ENCODE data around the gene C13orf46.

C13orf46 gene

GRCh38 chr13:113967729-113968462 lies 6.0 kb downstream of the C13orf46 start:
- DNase-seq (ENCODE audit: insufficient read length, low spot score) (no peak), FAIRE-seq (no peak)
- TF ChIP-seq POLR2A (IDR thresholded peaks at IDR 0.05; ENCODE audit: low read depth, low read length) (no peak), POLR2AphosphoS5 (IDR thresholded peaks at IDR 0.05; ENCODE audit: low read depth, low read length) (no peak), TAF1 (IDR thresholded peaks at IDR 0.05; ENCODE audit: low read depth, low read length) (no peak)

GRCh38 chr13:113967206-113967720 lies 6.6 kb downstream of the C13orf46 start:
- TF ChIP-seq SPI1 (IDR thresholded peaks at IDR 0.05; ENCODE audit: low read depth, low read length) (no peak), TAF1 (IDR thresholded peaks at IDR 0.05; ENCODE audit: low read depth, low read length) (no peak), POLR2A (IDR thresholded peaks at IDR 0.05; ENCODE audit: low read depth, low read length) (no peak), POU2F2 (IDR thresholded peaks at IDR 0.05; ENCODE audit: low read depth, low read length) (no peak), PAX5 (IDR thresholded peaks at IDR 0.05; ENCODE audit: insufficient read depth, low read length, severe bottlenecking) (no peak)
- FAIRE-seq: no peak

DNA sequence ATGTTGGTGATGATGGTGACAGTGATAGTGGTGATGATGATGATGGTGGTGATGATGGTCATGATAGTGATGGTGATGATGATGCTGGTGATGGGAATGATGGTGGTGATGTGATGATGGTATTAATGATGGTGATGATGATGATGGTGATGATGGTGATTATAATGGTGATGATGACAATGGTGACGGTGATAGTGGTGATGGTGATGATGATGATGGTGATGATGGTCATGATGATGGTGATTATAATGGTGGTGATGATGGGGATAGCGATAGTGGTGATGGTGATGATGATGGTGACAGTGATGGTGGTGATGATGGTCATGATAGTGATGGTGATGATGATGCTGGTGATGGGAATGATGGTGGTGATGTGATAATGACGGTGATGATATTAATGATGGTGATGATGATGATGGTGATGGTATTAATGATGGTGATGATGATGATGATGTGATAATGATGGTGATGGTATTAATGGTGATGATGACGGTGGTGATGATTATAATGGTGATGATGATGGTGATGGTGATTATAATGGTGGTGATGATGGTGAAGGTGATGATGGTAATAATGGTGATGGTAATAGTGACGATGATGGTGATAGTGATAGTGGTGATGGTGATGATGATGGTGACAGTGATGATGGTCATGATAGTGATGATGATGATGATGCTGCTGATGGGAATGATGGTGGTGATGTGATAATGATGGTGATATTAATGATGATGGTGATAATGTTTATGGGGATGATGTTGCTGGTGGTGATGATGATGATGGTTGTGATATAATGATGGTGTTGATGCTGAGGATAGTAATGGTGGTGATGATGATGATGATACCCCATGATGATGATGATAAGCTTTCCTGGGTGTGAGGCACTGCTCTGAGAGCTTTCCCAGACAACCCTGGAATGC lies 7.7 kb downstream of the C13orf46 start:
- no peak for DNase-seq (ENCODE audit: insufficient read length, low spot score)
- no peak for FAIRE-seq
- TF ChIP-seq POU2F2 (IDR thresholded peaks at IDR 0.05; ENCODE audit: low read depth, low read length) (no peak), POLR2AphosphoS5 (IDR thresholded peaks at IDR 0.05; ENCODE audit: low read depth, low read length) (no peak), TAF1 (IDR thresholded peaks at IDR 0.05; ENCODE audit: low read depth, low read length) (no peak), POLR2A (IDR thresholded peaks at IDR 0.05; ENCODE audit: low read depth, low read length) (no peak), PAX5 (IDR thresholded peaks at IDR 0.05; ENCODE audit: insufficient read depth, low read length, severe bottlenecking) (no peak), SPI1 (IDR thresholded peaks at IDR 0.05; ENCODE audit: low read depth, low read length) (no peak)

More at GRCh38 chr13:113967206-113967720, 6.6 kb downstream of the C13orf46 start:
- DNase-seq (ENCODE audit: insufficient read length, low spot score): no peak

- DNase-seq (ENCODE audit: insufficient read length, low spot score) (no peak), FAIRE-seq (no peak)
- no peak for TF ChIP-seq POU2F2 (IDR thresholded peaks at IDR 0.05; ENCODE audit: low read depth, low read length)
- TF ChIP-seq POLR2A (IDR thresholded peaks at IDR 0.05; ENCODE audit: low read depth, low read length): no peak
- no peak for TF ChIP-seq TAF1 (IDR thresholded peaks at IDR 0.05; ENCODE audit: low read depth, low read length)
- no peak for TF ChIP-seq SPI1 (IDR thresholded peaks at IDR 0.05; ENCODE audit: low read depth, low read length)
- TF ChIP-seq POLR2AphosphoS5 (IDR thresholded peaks at IDR 0.05; ENCODE audit: low read depth, low read length): no peak
- TF ChIP-seq PAX5 (IDR thresholded peaks at IDR 0.05; ENCODE audit: insufficient read depth, low read length, severe bottlenecking): no peak
Measured at GRCh38 chr13:113965383-113965874, 8.4 kb downstream of the C13orf46 start.

- no peak for FAIRE-seq
- DNase-seq (ENCODE audit: insufficient read length, low spot score): no peak
- no peak for TF ChIP-seq POLR2AphosphoS5 (IDR thresholded peaks at IDR 0.05; ENCODE audit: low read depth, low read length)
- TF ChIP-seq PAX5 (IDR thresholded peaks at IDR 0.05; ENCODE audit: insufficient read depth, low read length, severe bottlenecking): no peak
- no peak for TF ChIP-seq POLR2A (IDR thresholded peaks at IDR 0.05; ENCODE audit: low read depth, low read length)
- TF ChIP-seq TAF1 (IDR thresholded peaks at IDR 0.05; ENCODE audit: low read depth, low read length): no peak
- TF ChIP-seq SPI1 (IDR thresholded peaks at IDR 0.05; ENCODE audit: low read depth, low read length): no peak
- TF ChIP-seq POU2F2 (IDR thresholded peaks at IDR 0.05; ENCODE audit: low read depth, low read length): no peak
Measured at GRCh38 chr13:113964251-113964995, 9.5 kb downstream of the C13orf46 start.

- no peak for FAIRE-seq
- TF ChIP-seq POLR2A (IDR thresholded peaks at IDR 0.05; ENCODE audit: low read depth, low read length) (no peak), SPI1 (IDR thresholded peaks at IDR 0.05; ENCODE audit: low read depth, low read length) (no peak), PAX5 (IDR thresholded peaks at IDR 0.05; ENCODE audit: insufficient read depth, low read length, severe bottlenecking) (no peak), POU2F2 (IDR thresholded peaks at IDR 0.05; ENCODE audit: low read depth, low read length) (no peak), TAF1 (IDR thresholded peaks at IDR 0.05; ENCODE audit: low read depth, low read length) (no peak), POLR2AphosphoS5 (IDR thresholded peaks at IDR 0.05; ENCODE audit: low read depth, low read length) (no peak)
- DNase-seq (ENCODE audit: insufficient read length, low spot score): no peak
Measured at GRCh38 chr13:113963376-113963775, 10.5 kb downstream of the C13orf46 start.

DNA sequence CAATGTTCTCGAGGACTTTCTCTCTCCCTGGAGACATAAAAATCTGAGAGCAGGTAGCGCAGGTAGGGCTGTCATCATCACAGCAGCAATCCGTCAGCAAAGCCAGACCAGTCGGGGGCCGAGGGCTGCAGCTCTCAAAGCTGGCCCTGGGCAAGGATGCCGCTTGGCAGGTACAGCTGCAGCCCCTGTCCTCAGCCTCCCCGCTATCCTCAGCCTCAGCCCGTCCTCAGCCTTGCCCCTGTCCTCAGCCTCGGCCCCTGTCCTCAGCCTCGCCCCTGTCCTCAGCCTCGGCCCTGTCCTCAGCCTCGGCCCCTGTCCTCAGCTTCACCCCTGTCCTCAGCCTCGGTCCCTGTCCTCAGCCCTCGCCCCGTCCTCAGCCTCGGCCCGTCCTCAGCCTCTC lies 10.9 kb downstream of the C13orf46 start:
- DNase-seq (ENCODE audit: insufficient read length, low spot score): no peak
- TF ChIP-seq POLR2A (IDR thresholded peaks at IDR 0.05; ENCODE audit: low read depth, low read length) (no peak), SPI1 (IDR thresholded peaks at IDR 0.05; ENCODE audit: low read depth, low read length) (no peak), TAF1 (IDR thresholded peaks at IDR 0.05; ENCODE audit: low read depth, low read length) (no peak), PAX5 (IDR thresholded peaks at IDR 0.05; ENCODE audit: insufficient read depth, low read length, severe bottlenecking) (no peak), POU2F2 (IDR thresholded peaks at IDR 0.05; ENCODE audit: low read depth, low read length) (no peak), POLR2AphosphoS5 (IDR thresholded peaks at IDR 0.05; ENCODE audit: low read depth, low read length) (no peak)
- FAIRE-seq: no peak

DNA sequence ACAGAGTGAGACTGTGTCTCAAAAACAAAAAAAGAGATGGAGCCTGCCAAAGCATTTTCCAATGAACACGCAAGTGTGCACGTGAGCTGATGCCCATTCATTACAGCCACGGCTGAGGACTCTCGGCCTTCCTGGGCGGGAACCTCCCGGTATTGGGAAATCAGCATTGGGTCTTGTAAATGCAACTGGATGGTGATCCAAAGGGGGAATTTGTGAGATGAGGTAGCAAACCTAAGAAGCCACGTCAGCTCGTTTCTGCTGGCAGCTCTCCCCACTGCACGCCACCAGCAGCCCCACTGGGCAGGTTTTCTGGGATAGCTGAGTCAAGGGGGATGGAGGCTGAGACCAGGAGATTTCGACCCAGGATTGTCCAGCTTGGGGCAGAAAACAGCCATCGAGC lies 11.5 kb downstream of the C13orf46 start:
- no peak for TF ChIP-seq PAX5 (IDR thresholded peaks at IDR 0.05; ENCODE audit: insufficient read depth, low read length, severe bottlenecking)
- TF ChIP-seq POU2F2 (IDR thresholded peaks at IDR 0.05; ENCODE audit: low read depth, low read length): no peak
- TF ChIP-seq TAF1 (IDR thresholded peaks at IDR 0.05; ENCODE audit: low read depth, low read length): no peak
- TF ChIP-seq POLR2AphosphoS5 (IDR thresholded peaks at IDR 0.05; ENCODE audit: low read depth, low read length): no peak
- TF ChIP-seq SPI1 (IDR thresholded peaks at IDR 0.05; ENCODE audit: low read depth, low read length): no peak
- TF ChIP-seq POLR2A (IDR thresholded peaks at IDR 0.05; ENCODE audit: low read depth, low read length): no peak
- no peak for DNase-seq (ENCODE audit: insufficient read length, low spot score)
- FAIRE-seq: no peak

Measured in GM12891 (cell line).